Cortex of kidney (tissue), 1 donor: ENCODE results near the gene KRTAP2-4.
"Not testable (repeated sequence)": the region's sequence is repeated elsewhere in the genome, so short reads cannot be mapped to it uniquely, and the experiment has no call there.

Experiments used
- DNase-seq: peaks from one replicate; lab custom pipeline; 2025; lab: John Stamatoyannopoulos, UW

KRTAP2-4 gene

GRCh38 chr17:41071606-41072360 is 6.1 kb upstream of the KRTAP2-4 start:
- DNase-seq: no peak

DNA sequence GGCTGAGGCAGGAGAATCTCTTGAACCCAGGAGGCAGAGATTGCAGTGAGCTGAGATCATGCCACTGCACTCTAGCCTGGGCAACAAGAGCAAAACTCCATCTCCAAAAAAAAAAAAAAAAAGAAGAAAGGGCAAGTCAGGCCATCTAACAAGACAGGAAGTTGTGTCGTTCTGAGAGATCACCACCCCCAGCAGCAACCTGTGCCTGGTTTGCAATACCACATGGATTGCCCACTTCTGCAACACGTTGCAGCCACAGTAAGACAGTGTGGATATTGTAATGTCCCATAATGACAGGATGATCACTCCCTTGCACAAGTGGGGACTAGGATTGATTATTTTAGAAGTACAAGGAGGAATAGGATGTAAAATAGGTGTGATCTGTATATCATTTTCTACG is 3.4 kb upstream of the KRTAP2-4 start:
- DNase-seq: no peak

- no peak for DNase-seq
Observed at GRCh38 chr17:41067281-41067680, 1.6 kb upstream of the KRTAP2-4 start.

GRCh38 chr17:41065016-41065689 is 526 bp downstream of the KRTAP2-4 start:
- DNase-seq: not testable (repeated sequence)

DNA sequence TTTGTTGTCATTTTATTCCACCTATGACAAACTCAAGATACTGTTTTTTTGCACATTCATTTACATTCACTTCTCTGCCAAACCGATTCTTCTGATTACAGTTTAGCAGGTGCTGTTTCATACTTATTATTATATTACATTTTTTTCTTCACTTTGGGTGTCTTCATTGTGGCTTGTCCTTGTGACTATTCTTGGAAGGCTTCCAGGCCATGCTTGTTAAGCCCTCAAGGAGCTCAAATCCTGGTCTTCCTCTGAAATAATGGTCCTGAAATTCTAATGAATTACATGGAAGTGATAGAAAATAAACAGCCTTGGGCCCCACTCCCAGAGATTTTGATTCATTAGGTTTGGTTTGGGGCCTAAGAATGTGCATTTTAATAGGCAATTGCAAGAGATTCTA is 1.4 kb downstream of the KRTAP2-4 start:
- DNase-seq: no peak

- DNase-seq: no peak
Observed at GRCh38 chr17:41063449-41063848, 2.2 kb downstream of the KRTAP2-4 start.

DNA sequence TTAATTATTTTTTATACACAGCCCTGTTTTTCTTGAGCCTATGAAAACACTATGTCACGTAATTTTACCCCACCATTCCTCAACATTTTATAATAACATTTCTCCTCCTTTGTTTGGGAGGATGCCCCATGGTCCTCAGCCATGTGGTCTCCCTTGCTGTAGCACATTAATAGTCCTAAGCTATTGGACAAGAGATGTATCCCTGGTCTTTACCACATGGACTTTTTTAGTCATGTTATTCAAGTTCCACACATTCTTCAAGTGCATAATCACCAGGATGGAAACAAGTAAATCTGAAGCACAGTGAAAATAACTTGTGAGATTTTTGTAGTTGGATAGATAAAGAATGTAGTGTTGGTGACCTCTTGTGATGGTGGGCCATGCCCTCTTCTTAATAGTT is 3.7 kb downstream of the KRTAP2-4 start:
- DNase-seq: no peak

GRCh38 chr17:41060052-41060604 is 5.6 kb downstream of the KRTAP2-4 start, which contains the start of gene KRTAP2-3:
Gene KRTAP2-3 (minus strand): TSS chr17:41060114. CDS start chr17:41060050, 64 bp downstream.
- no peak for DNase-seq

- not testable (repeated sequence) for DNase-seq
Observed at GRCh38 chr17:41059276-41060051, 6.2 kb downstream of the KRTAP2-4 start.

DNA sequence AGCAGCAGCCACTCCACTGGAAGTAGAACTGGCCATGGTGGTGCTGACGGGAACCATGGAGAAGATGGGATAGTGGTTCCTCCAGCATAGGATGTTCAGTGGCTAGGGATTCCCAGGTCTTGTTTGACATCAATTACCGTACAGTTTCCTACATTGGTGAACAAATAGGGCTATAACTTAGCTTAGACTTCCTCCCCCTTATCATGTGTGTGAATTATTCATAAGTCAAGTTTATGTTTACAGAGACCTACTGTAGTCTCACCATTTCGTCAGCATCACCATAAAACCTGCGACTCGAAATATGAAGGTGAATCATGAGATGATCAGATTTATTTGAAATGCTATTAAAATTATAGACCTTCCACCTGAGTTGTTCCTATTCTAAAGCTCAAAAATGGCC is 6.9 kb downstream of the KRTAP2-4 start:
- no peak for DNase-seq

GRCh38 chr17:41057547-41057946 is 8.1 kb downstream of the KRTAP2-4 start:
- no peak for DNase-seq

DNA sequence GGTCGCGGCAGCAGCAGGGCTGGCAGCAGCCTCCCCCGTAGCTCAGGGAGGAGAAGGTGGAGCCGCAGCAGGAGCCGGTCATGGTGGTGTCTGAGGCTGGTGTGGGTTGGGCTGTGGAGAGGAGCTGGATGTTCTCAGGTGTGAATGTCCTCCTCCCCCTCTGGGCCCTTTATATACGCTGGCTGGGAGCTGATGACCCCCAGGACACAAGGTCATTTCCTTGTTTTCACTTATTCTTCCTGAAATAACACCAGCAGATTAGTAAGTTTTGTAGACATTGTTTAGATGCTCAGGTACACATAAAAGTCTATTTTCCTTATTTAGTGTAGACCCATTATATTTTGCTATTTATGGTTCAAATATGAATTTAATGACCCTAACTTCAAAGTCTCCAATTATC is 10.5 kb downstream of the KRTAP2-4 start, which contains the start of gene KRTAP2-2:
Gene KRTAP2-2 (minus strand): TSS at position 101 of the 400 bp plus-strand sequence. CDS start 19 bp downstream, at position 82.
- DNase-seq: not testable (repeated sequence)

DNA sequence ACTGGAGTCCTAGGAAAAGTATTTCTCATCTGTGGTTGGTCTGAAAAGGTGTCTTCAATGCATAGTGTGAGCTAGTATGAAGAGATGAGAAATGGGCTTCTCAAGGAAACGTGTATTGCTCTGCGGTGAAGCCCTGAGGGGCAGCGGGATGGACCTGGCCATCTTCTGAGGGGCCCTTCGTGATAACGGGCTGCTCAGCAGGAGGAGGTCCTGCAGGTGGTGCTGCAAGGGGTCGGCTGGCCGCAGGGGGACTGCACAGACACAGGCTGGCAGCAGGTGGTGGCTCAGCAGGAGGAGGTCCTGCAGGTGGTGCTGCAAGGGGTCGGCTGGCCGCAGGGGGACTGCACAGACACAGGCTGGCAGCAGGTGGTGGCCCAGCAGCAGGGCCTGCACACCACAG is 11.1 kb downstream of the KRTAP2-4 start:
- not testable (repeated sequence) for DNase-seq

DNA sequence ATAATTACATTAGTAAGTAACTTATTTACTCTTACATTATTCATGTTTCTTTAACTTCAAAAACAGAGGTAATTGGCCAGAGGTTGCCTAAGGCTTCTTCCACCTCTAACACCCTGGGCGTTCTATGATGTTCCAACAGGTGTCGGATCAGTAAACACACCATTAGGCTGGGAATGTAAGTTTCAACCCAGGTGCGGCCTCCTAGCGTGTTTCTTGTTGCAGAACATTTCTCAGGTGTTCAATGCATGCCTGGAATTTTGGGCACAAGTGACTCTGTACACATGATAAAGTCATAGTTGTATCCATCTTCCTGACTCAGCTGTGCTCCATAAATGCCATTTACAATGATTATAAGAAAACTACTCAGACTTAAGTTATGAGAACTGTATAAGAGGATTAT is 11.7 kb downstream of the KRTAP2-4 start:
- no peak for DNase-seq

DNA sequence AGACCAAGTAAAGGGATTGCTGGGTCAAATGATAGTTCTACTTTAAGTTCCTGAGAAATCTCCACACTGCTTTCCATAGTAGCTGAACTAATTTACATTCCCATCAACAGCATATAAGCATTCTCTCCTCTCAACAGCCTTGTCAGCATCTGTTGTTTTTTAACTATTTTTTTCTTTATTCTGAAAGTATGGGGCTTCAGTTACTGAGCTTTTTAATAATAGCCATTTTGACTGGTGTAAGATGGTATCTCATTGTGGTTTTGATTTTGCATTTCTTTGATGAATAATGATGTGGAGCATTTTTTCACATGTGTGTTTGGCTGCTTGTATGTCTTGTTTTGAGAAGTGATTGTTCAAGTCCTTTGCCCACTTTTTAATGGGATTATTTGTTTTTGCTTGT is 13.1 kb downstream of the KRTAP2-4 start:
- no peak for DNase-seq

- no peak for DNase-seq
Observed at GRCh38 chr17:41049110-41049509, 16.6 kb downstream of the KRTAP2-4 start.

DNA sequence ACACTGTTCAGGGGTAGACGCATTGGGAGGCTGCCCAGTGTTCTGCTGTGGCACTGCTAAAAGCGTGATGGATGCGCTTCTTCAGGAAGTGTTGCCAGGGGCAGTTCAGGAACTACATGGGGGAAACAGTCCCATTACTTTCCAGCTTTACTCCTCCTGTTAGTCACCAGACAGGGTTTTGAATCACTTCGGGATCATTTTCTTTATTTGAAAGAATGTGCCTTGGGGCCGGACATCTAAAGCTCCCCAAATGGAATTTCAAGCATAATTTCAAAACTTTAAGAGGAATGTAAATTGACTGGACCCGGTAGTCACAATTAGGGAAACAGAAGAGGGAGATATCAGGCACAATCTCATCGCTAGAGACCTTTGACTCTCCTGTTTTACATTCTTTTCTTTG is 17.2 kb downstream of the KRTAP2-4 start:
- DNase-seq: no peak

- not testable (repeated sequence) for DNase-seq
Observed at GRCh38 chr17:41046735-41047465, 18.8 kb downstream of the KRTAP2-4 start, which contains the start of gene KRTAP2-1. Gene KRTAP2-1 (minus strand): TSS chr17:41047316. CDS start chr17:41047267, 49 bp downstream.

GRCh38 chr17:41042953-41043352 is 22.7 kb downstream of the KRTAP2-4 start:
- DNase-seq: no peak

- not testable (repeated sequence) for DNase-seq
Observed at GRCh38 chr17:41040783-41041571, 24.7 kb downstream of the KRTAP2-4 start, which contains the start of gene KRTAP1-1. Gene KRTAP1-1 (minus strand): TSS chr17:41041450. CDS start chr17:41041397, 53 bp downstream.
